Erythroblast (primary cell): Measurements from ENCODE around the gene KDM1A.

Source experiments
- GATA1 ChIP-seq: IDR thresholded peaks from 2 replicates; pipeline ENCODE4 v1.6.1; 2011; ENCODE audit warnings: low read depth, mild to moderate bottlenecking, control low read depth, low read length, moderate library complexity
- POLR2A ChIP-seq: IDR thresholded peaks from 2 replicates; pipeline ENCODE4 v1.6.1; 2011; ENCODE audit warnings: mild to moderate bottlenecking, low read length

DNA sequence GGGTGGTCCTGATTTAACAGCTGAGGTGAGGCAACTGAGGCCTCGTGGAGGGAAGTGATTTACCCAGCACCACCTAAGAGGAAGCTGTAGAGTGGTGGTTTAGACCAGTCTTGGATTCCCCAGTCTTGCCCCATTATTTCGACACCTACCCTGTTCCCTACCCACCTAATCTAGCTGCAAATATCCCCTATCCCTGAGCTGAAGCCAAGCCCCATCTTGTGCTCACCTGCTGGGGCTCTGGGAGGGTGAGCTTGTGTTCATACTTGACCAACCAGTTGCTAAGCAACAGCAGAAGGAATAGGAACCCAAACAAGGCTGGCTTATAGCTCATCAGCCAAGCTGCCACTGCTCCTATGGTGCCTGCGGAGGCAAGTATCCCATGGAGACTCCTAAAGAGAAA lies 5.6 kb upstream of the KDM1A start:
- TF ChIP-seq POLR2A: no peak
- TF ChIP-seq GATA1: no peak
